ENCODE measurements around the gene ADAMTS18. TPM values are rescaled to one million over a fixed set of nuclear protein-coding genes. Genes with fewer than 3 reads are reported as not detected.

Gene ADAMTS18
- total and polyA plus RNA-seq, 2 of the 8 experiments (the other 6 are each of a cell fraction or from before 2014, with no cell fraction given): 0.05 to 0.19 TPM

DNA sequence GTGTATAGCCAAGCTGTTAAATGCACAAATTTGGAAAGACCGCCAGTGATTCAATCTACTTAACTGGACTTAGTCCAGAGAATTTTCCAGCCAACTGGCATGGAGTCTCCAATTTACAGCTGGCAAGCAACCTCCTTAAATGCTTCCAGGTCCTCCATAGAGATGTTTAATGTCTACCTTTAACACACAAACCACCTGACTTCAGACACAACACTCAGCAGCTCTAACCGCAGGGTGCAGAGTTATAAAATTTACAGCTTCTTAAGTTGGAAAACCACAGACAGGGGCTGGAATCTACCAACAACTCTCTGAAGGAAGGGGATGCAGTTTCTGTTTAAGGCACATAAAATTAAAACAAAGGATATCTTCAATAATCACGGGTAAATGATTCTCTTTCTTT is 128.8 kb downstream of the ADAMTS18 start:
- Histone ChIP-seq H2BK12ac (ENCODE audit: low read depth, low read length) (no peak overlapping the region), H3K27me3 (replicated peaks in 1 of 4; ENCODE audit: control insufficient read depth in 3 of 4, extremely low read depth in 1 of 4, insufficient read depth in 3 of 4, low read length in 3 of 4) (no peaks in the 10 kb centered on the region), H3K56ac (replicated peaks; ENCODE audit: insufficient read length, low read depth, low read length) (no peak overlapping the region), H2BK5ac (ENCODE audit: low read depth, low read length) (no peak overlapping the region), H2BK20ac (ENCODE audit: low read length) (no peak overlapping the region), H3K9me3 (ENCODE audit: insufficient read depth in 2 of 2, low read depth in 1 of 2, low read length in 1 of 2) (no peaks in the 10 kb centered on the region), H4K91ac (replicated peaks; ENCODE audit: insufficient read length, low read length) (no peak overlapping the region), H3K4me1 (replicated peaks in 1 of 4; ENCODE audit: control insufficient read depth in 3 of 4, insufficient read depth in 4 of 4, low read length in 3 of 4) (no peaks in the 10 kb centered on the region), H2BK120ac (replicated peaks; ENCODE audit: low read depth, low read length) (no peak overlapping the region), H4K20me1 (replicated peaks in 1 of 2; ENCODE audit: control insufficient read depth in 1 of 2, insufficient read depth in 2 of 2, low read length in 2 of 2) (no peaks in the 10 kb centered on the region), H2BK15ac (ENCODE audit: low read length) (no peak overlapping the region), H3K4me3 (ENCODE audit: extremely low read depth in 1 of 4, insufficient read depth in 2 of 4, low read depth in 3 of 4, low read length in 4 of 4) (no peak overlapping the region), H3K79me1 (ENCODE audit: low read depth, low read length) (no peaks in the 10 kb centered on the region), H3K9ac (replicated peaks in 1 of 4; ENCODE audit: extremely low read depth in 1 of 4, low read depth in 3 of 4, low read length in 3 of 4) (no peak overlapping the region), H3K36me3 (ENCODE audit: control insufficient read depth in 2 of 4, insufficient read depth in 4 of 4, low read length in 3 of 4) (no peaks in the 10 kb centered on the region), H2AFZ (ENCODE audit: low read length) (no peak overlapping the region), H3K23me2 (ENCODE audit: low read depth, low read length) (no peaks in the 10 kb centered on the region), H3K4ac (replicated peaks; ENCODE audit: insufficient read length, low read depth, low read length) (no peak overlapping the region), H3K27ac (ENCODE audit: low read depth, low read length) (no peak overlapping the region), H4K5ac (ENCODE audit: insufficient read length, low read depth, low read length) (no peak overlapping the region), H2AK5ac (ENCODE audit: low read depth, low read length) (no peak overlapping the region), H3K18ac (ENCODE audit: extremely low read depth, low read length) (no peak overlapping the region), H3K4me2 (ENCODE audit: insufficient read depth in 1 of 2, low read depth in 2 of 2, low read length in 2 of 2) (no peak overlapping the region), H4K8ac (ENCODE audit: extremely low read depth, insufficient read depth, low read length) (no peak overlapping the region), H3K14ac (ENCODE audit: insufficient read length) (no peak overlapping the region), H3K79me2 (ENCODE audit: control insufficient read depth in 1 of 2, insufficient read depth in 2 of 2, low read length in 2 of 2) (no peaks in the 10 kb centered on the region), H3K23ac (ENCODE audit: insufficient read length) (no peak overlapping the region)
- FAIRE-seq (no peak), DNase-seq (ENCODE audit: low read depth in 1 of 2, low spot score in 2 of 2) (no peak)
- 84% methylated on average over 3 of the region's 3 CpGs; no CpG with 5 or more reads in 1 of the 2 experiments for WGBS, 2 experiments (ENCODE audit: extremely low coverage in 1 of 2, insufficient coverage in 1 of 2, insufficient read length in 1 of 2, insufficient replicate concordance in 2 of 2, low coverage in 1 of 2, low lambda C conversion rate in 2 of 2, missing lambda C conversion rate in 1 of 2)
- TF ChIP-seq SUZ12 (IDR thresholded peaks at IDR 0.05; ENCODE audit: low read length) (no peak), EZH2 (IDR thresholded peaks at IDR 0.05; ENCODE audit: low read depth, low read length, severe bottlenecking) (no peak), CHD2 (IDR thresholded peaks at IDR 0.05; ENCODE audit: low read length) (no peak), RXRA (IDR thresholded peaks at IDR 0.05; ENCODE audit: insufficient read depth, low read depth, low read length) (no peak), MAFK (IDR thresholded peaks at IDR 0.05; ENCODE audit: low read depth, low read length) (no peak), YY1 (IDR thresholded peaks at IDR 0.05; ENCODE audit: low read depth, low read length) (no peak), BACH1 (IDR thresholded peaks at IDR 0.05; ENCODE audit: low read length) (no peak), GABPA (IDR thresholded peaks at IDR 0.05; ENCODE audit: borderline replicate concordance, insufficient read depth, low read length) (no peak)
- CTCF ChIA-PET (ENCODE audit: partially characterized antibody): interaction anchor here (0.6 to 1.5 kb wide), 5 partner anchors 21 to 1399 kb away, joined by 3 read pairs; no protein-coding TSS in a partner anchor
- POLR2A ChIA-PET (ENCODE audit: partially characterized antibody): no interaction called here

Measured in H1 (cell line).